NCI-H2196 treated with DMSO at 0.1 percent for 48 hours (cell line): ENCODE measurements around the gene DMTF1.
"Not testable (repeated sequence)": the region's sequence is repeated elsewhere in the genome, so short reads cannot be mapped to it uniquely, and the experiment has no call there.

Source experiments
- DNase-seq: peaks from one replicate; lab custom pipeline; 2025; ENCODE audit not compliant: unreplicated experiment; lab: John Stamatoyannopoulos, UW

Gene DMTF1

DNA sequence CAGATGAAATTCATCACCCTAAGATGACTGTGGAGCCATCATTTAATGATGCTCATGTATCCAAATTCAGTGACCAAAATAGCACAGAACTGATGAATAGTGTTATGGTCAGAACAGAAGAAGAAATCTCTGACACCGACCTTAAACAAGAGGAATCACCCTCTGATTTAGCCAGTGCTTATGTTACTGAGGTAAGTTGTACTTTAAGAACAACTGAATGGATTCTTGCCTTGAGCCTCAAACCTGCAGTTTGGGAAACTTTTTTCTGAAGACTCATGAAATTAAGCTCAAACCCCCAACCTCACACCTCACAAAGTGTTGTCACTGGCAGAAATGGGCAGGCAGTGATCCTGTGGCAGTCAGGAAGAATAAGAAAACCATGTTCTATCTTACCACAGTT is 41.7 kb downstream of the DMTF1 start:
- no peak for DNase-seq

DNA sequence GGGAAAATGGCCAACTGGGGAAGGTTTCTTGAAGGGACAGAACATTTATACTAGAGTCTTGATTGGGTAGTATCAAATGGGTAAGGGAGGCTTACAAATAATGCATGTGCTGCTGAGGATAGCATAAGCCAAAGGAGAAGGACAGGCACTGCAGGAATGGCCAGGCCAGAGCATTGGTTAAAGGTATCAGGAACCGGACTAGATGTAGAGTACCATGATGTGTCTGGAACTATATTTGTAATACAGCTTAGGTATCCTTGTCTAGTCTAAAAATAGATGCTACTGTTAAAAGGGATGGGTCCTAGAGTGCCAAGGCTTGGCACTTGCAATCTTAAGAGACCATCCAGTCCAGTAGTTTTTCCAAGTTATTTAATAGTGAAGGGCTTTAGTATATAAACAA is 47.0 kb downstream of the DMTF1 start:
- DNase-seq = no peak

DNA sequence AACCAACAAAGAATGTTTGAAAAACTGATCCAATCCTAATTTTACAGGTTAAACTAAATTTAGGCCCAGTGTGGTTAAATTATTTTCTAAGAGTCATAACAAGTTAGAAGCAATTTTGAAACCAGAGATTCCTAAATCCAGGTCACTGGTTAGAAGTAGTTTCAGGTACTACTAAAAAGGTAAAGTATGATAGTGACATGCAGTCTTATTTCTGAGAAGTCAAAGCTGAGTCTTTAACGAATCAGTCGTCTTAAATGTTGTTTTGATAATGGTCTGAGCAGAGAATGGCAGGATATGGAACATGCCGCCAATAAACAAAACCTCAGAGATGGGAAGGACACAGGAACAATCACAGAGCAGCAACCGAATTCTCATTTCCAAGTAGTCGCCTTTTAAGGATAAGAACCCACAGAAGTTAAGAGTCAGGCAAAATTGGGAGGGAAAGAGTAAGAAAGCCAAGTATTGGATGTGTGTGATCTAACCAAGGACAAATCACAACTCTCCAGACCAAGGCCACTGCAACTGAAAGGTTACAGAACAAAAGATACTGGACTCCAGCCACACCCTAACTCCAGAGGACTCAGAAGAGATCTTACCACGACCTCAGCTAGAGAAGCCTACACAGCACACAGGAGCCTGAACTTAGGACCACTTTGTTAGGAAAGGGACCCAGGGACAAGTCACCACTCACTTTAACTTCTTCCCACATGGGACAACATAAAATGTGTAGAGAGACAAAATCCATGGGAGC is 47.6 kb downstream of the DMTF1 start:
- no peak for DNase-seq

DNA sequence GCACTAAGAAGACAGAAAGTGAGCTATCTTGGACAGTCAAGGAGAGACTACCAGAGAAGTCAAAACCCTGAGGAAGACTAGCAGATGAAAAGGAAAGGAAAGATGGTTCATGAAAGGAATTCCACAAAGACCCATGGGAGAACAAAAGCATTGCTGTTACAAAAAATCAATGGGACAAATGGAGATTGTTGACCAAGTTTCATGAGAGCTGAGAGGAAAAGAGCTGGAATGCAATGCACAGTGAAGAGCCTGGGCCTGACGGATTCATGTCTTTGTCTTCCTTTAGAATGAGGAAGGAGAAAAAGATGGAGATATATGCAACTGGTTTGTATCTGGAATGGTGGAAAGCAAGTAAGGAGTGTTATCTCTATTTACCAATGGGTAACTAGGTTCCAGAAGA is 50.0 kb downstream of the DMTF1 start:
- DNase-seq = no peak

DNA sequence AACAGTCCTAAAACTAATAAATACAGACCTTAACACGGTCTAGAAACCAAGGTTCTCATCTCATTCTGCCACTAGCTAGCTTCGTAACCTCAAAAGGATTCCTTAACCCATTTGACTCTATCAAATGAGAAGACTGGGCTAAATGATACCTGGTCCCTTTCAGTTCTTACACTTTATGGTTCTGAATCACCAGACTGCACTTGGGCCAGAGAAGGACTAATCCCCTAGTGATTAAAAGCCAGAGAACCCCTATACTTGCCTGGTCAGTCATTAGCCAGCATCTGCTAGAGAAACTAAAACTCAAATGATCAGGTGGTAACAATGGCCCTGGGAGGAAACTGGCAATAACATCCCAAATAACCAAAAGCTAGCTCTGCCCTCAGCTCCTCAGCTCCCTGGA is 50.5 kb downstream of the DMTF1 start:
- no peak for DNase-seq

DNA sequence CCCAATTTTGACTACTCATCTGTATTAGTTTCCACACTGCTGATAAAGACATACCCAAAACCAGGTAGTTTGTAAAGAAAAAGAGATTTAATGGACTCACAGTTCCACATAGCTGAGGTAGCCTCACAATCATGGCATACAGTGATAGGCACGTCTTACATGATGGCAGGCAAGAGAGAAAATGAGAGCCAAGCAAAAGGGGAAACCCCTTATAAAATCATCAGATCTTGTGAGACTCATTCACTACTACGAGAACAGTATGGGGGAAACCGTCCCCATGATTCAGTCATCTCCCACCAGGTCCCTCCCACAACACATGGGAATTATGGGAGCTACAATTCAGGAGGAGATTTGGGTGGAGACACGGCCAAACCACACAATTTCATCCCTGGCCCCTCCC is 51.7 kb downstream of the DMTF1 start:
- DNase-seq = not testable (repeated sequence)

DNA sequence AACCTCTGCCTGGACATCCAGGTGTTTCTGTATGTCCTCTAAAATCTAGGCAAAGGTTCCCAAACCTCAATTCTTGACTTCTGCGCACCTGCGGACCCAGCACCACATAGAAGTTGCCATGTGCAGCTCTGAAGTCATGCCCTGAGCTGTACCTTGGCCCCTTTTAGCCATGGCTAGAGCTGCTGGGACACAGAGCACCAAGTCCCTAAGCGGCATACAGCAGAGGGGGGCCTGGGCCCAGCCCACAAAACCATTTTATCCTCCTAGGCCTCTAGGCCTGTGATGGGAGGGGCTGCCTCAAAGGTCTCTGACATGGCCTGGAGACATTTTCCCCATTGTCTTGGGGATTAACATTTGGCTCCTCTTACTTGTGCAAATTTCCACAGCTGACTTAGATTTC is 52.7 kb downstream of the DMTF1 start:
- no peak for DNase-seq

DNA sequence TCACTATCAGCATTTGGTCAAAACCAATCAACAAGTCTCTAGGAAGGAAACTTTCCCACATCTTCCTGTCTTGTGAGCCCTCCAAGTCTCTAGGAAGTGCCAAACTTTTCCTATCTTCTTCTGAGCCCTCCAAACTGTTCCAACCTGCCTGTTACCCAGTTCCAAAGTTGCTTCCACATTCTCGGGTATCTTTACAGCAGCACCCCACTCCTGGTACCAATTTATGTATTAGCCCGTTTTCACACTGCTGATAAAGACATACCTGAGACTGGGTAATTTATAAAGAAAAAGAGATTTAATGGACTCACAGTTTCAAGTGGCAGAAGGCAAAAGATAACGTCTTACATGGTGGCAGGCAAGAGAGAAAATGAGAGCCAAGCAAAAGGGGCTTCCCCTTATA is 53.4 kb downstream of the DMTF1 start:
- DNase-seq = not testable (repeated sequence)

DNA sequence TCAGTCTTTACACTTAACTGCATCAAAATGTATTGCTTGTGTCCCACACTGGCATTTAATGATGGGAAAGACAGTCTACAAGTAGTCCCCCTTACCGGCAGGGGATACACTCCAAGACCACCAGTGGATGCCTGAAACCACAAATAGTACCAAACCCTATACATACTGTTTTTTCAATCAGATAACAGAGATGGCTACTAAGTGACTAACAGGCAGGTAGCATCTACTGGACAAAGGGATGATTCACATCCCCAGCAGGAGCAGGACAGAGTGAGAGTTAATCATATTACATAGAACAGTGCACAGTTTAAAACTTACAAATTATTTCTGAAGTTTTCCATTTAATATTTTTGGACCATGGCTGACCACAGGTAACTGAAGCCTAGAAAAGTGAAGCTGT is 54.1 kb downstream of the DMTF1 start:
- DNase-seq = no peak

DNA sequence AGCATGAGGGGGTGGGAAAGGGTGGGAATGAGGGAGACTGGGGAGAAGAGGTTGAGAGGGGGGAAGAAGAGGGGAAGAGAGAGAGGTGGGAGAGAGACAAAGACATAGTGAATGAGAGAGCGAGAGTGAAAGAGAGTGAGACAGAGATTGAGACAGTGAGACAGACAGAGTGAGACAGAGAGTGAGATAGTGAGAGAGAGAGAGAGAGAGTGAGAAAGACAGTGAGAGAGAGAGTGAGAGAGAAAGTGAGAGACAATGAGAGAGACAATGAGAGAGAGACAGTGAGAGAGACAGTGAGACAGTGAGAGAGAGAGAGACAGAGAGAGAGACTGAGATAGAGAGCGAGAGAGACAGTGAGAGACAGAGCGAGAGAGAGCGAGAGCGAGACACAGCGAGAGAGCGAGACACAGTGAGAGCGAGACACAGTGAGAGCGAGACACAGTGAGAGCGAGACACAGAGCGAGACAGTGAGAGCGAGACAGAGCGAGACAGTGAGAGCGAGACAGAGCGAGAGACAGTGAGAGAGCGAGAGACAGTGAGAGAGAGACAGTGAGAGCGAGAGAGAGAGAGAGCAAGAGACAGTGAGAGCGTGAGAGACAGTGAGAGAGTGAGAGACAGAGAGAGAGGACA is 57.2 kb downstream of the DMTF1 start:
- DNase-seq = no peak

DNA sequence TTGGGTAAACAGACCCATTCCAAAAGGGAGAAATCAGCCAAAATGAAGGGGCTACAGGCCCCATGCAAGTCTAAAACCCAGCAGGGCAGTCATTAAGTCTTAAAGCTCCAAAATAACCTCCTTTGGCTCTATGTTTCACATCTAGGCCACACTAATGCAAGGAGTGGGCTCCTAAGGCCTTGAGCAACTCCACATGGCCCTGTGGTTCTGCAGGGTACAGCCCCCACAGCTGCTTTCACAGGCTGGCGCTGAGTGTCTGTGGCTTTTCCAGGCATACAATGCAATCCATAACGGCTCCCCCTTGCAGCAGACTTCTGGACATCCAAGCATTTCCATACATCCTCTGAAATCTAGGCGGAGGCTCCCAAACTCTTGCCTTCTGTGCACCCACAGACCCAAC is 58.3 kb downstream of the DMTF1 start:
- no peak for DNase-seq

DNA sequence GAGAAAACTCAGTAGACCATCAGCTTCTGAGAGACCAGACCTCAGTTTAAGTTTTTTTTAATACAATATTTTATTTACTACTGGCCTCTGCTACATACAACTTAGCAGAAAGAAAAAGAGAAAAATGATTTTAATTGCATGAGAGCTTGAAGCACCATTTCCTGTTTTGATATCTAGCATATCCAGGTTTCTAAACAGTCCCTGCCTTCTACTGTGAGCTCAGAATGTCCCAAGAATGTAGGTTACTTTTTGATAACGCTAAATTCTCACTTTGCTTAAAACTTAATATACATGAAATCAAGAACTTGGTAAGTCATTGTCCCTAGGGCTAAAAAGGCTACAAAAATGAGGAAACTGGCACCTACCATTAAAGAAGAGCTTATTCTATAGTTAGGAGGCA is 60.2 kb downstream of the DMTF1 start:
- DNase-seq = no peak

DNA sequence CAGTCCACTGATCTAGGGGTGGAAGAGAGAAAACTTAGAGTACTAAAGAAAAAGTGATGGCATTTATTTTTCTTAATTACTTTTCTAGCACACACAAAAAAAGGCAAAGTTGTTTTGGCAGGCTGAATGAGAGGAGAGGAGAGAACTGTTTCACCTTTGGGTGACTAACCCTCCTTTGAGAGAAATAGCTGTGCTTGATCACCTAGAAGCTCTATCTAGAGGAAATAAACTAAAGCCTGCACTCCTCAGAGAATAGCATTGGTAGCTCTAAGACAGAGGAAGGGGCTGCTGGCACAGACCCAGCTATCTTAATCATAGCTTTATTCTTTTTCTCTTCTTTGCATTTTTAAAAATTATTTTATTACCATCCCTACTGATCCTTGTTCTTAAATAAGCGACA is 61.0 kb downstream of the DMTF1 start:
- DNase-seq = no peak

DNA sequence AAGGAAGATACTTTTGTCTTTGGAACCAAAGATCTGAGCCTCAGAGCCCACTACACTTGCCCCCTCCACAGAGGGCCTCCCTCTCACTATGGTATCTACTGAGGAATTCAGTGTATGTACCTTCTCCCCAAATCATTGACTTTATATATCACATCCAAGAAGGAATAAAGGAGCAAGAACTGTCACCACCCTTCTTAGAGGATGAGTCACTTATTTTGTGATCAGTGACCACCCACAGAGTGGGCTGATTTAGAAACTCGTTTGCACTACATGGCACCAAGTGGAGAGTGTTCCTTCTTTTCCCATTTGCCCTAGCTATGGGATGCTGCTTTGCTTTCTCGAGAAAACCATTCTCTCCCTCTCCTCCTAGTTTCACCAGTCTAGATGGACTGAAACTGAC is 61.6 kb downstream of the DMTF1 start:
- no peak for DNase-seq

DNA sequence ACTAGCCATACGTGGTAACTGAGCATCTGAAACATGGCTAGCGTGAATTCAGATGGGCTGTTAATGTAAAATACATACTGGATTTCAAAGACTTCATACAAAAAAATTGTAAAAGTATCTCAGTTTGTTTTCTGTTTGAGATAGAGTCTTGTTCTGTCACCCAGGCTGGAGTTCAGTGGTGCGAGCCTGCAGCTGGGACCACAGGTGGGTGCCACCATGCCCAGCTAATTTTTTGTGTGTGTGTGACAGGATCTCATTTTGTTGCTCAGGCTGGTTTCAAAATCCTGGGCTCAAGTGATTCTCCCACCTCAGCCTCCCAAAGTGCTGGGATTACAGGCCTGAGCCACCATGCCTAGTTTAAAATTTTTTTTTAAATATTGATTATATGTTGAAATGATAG is 62.8 kb downstream of the DMTF1 start:
- DNase-seq = no peak

DNA sequence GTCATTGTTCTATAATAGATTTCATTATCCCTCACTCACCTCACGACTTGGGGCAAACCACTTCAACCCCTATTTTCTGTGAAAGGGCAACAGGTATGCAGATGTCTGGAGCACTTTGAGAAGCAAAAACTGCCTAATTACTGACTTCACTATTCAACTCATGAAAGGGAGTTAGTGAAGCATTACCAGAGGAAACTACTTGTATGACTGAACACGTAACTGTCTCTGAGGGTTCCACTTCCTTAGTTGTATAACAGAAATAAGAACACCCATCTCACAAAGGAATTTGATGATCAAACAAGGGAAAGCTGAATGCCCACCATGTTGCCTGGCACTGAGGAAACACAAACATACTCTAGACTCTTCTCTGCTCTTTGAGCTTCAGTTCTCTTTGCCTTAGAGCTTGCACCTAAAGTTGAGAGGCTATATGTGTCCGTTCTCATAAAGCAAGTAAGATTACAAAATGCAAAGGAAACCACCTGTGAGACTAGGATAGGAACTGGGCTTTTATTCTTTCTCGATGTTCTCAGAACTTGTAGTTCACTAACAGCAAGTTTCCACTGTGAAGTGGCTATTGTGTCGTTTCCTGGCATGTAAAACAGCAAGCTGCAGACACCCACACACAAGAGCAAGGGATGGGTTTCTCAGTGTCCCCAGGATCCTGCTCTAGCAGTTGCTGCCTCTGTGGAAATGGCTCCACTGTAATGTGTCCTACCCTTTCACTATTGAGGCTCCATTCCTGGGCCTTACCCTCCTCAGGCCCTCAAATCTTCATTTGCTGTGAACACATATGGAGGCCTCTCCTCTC is 64.7 kb downstream of the DMTF1 start:
- DNase-seq = no peak

DNA sequence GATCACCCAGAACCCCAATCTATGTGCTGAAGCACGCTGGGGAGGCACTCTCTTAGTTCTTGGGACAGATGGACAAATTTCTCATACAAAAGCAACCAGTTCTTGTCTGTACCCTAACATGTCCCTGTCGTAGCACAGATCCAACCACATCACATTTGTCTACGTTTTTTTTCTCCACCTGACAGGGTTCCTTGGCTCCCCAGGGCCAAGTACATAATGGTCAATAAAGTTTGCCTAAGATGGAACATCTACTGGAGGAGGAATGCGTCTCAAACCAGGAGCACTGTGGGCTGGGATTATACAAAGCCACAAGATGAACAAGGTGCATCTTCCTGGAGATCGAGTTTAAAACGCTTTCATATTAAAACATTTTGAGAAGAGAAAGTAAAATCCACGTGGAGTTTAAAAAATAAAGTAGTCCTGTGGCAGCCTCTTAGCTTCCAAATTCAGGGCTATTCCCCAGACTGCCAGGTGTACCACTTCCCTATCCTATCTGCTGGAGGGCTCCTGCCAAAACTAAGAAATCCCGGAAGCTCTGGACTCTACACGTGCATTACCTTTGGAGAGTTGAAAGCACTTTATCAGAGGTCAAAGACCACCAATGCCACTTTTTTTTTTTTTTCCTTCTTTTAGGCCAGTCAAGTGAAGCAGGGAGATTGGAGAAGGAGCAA is 65.9 kb downstream of the DMTF1 start:
- no peak for DNase-seq

DNA sequence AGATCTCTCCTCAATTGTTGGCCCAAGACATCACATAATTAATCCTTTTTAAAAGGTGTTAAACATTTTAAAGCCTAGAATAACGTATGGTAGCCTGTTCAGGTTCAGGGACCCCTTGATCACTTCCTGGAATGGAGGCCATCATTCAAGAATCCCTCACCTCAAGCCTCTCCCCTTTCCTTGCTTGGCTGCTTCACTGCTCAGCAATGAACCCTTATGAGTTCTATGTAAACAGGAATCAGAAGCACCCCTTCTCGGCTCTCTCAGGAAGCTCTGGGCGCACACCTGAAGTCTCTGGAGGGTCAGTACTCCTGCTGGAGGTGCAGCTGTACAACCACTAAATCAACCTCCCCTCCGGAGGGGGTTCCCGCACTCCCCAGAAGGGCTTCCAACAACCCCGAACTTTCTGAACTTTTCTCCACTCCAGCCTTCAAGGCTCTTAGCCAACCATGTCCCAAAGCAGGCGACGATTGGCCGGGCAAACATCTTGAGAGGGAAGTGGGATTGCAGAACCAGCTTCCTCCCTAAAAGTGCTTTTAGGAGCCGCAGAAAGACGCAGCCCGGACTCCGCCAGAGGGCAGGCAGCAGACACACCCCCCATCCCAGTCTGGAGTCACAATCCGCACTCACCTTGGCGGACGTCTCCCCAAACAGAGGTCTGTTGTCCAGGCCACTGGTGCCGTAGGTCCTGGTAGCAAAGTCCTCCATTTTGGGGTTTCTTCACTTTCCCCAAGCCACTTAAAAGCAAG is 66.7 kb downstream of the DMTF1 start:
- DNase-seq = no peak

DNA sequence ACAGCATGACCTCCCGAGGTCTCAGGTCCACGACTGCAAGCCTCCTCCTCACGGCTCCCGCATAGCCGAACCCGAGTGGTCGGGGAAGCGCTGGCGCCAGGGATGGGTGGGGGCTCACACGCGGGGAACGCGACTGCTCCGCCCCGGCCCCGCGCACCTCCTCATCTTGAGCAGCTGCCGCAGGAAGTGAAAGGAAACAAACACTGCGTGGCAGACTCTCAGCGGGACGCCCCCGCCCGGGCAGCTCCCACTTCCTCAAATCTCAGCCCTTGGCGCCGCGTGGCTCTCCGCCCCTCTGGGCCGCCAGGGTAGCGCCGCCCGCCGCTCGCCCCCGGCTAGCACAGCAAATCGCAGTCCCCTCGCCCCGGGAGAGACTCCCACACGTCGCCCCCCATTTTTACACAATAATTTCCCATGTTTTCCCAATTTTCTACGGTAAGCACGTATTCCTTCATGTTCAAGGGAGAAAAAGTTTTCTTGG is 67.3 kb downstream of the DMTF1 start, which contains the start of gene TMEM243:
TSS of gene TMEM243 (minus strand) at position 188 of the 481 bp plus-strand sequence. CDS start 229 bp downstream, outside the sequence.
- DNase-seq = no peak

DNA sequence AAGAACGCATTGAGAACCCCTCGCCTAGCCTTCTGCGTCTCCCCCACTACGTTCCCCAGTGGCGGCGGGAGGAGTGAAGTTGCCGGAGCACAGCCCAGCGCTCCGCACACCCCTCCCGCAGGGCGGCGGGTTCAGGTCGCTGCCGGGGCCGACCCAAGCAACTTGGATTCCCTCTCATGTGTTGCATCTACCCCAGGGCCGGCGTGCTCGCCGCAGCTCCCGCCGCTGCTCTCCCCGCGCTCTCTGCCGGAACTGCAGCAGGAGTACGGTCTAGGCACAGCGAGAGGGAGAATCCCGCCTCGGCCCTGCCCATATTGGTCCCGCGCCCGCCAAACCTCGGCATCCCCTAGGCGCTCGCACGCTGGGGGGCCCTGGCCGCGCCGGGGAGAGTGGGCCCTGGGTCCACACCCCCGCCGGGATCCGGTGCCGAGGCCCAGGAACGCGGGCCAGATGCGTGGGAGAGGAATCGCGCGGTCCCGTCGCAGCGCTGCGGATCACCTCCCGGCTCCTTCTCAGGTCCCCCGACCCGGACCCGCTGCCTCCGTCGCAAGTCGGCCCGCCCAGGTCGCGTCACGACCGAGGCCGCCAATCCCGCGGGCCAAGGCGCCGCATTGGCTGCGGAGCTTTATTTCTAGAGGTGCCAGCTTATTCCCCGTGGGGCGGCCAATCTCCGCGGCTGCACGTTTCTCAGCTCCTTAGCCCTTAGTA is 67.9 kb downstream of the DMTF1 start:
- peak; percentile 39 for DNase-seq
